HG03378 (cell line): ENCODE measurements around the gene COL27A1.
"Not testable (repeated sequence)": the region's sequence is repeated elsewhere in the genome, so short reads cannot be mapped to it uniquely, and the experiment has no call there.

ENCODE experiments used
- ATAC-seq: cut with Tn5 transposase; IDR thresholded peaks from one replicate; pipeline ENCODE4 v1.9.1; 2021; ENCODE audit warnings: mild to moderate bottlenecking, moderate library complexity; ENCODE audit not compliant: unreplicated experiment

COL27A1 gene

DNA sequence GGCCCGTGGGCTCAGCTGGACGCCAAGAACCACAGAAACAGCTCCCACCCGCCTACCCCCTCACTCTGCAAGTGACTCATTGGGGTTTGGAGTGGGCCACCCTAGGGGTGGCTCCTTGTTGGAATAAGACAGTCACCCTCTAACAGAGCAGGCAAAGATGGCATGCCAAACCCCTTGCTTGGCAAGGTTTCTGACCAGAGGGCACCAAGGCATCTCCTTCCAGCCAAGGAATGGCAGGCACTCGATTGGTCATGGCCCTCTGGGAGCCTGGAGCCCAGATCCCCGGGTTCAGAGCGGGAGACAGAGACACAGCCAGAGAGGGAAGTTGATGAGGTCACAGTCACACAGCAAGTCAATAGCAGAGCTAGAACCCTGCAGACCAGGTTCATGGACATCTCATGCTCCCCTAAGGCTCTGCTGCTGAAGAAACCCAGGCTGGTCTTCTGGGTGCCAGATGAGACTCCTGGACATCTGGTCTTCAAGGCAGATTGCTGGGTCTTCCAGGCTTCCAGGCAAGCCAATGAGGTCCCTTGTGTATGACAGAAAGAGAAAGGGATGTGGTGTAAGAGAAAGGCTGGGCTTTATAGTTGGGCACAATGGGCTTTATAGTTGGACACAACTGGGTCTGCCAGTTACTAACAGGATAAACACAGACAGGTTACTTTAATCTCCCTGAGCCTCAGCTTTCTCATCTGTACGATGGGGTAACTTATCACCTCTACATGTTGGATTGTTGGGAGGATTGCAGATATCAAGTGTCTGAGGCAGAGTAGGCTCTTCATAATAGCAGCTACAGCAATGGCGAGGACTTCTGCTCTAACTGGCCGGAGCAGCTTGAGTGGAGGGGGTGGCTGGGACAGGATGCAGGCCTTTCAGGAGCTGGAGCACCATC is 33.0 kb upstream of the COL27A1 start:
- ATAC-seq, result no peak

DNA sequence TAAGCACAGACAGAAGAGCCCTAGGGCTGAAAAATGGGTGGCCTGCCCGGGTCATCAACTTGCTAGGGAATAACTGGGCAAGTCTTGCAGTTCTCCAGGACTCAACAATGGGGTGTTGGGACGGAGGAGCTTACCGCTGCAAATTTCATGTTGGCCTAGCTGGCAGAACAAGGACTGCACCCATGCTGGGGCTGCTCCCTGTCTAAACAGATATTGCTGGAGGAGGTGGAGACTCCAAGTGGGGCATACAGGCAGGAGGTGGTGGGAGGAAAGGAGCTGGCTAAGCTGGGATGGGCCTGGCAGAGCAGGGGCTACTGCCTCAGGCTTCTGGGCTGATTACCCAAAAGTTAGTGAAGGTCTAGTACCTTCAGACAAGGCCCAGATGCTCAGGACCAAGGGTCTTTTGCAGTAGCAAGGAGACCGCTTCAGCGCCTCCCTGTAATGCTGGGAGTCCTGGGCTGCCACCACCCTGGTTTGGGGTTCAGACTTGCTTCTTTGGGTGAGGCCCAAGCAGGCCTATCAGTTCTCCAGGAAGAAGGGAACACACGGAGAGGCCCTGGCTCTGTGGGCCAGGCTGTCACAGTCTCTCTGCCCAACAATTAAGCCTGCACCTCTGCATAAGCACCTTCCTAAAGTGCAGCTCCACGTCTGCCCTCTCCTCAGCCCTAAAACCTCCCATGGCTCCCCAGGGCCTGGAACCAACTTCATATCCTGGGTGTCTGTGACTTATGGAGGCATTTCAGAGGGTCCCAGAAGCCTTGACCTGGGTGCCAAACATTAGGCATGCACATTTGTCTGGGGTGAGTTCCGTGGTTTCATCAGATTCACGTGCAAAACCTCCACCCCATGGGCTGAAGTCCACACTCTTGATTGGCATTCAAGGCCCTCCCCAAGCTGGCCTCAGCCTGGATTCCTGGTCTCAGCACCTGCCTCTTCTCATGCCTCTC is 32.0 kb upstream of the COL27A1 start:
- no peak for ATAC-seq

DNA sequence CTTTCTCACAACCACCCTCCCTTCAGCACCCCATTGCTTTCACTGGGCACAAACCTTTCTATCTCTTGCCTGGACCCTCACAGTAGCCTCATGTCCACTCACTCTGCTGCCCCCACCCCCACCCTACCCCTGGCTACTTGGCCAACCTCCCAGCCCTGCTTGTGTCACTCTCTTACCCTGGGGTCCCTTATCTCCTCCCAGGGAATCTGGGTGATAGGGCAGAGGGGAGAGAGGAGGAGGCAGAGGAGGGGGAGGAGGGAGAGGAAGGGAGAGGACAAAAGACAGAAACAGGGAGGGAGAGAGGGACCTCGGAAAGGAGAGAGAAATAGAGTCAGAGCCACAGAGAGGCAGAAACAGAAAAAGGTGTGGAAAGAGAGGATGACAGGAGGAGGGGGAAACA is 31.2 kb upstream of the COL27A1 start:
- ATAC-seq, result no peak

DNA sequence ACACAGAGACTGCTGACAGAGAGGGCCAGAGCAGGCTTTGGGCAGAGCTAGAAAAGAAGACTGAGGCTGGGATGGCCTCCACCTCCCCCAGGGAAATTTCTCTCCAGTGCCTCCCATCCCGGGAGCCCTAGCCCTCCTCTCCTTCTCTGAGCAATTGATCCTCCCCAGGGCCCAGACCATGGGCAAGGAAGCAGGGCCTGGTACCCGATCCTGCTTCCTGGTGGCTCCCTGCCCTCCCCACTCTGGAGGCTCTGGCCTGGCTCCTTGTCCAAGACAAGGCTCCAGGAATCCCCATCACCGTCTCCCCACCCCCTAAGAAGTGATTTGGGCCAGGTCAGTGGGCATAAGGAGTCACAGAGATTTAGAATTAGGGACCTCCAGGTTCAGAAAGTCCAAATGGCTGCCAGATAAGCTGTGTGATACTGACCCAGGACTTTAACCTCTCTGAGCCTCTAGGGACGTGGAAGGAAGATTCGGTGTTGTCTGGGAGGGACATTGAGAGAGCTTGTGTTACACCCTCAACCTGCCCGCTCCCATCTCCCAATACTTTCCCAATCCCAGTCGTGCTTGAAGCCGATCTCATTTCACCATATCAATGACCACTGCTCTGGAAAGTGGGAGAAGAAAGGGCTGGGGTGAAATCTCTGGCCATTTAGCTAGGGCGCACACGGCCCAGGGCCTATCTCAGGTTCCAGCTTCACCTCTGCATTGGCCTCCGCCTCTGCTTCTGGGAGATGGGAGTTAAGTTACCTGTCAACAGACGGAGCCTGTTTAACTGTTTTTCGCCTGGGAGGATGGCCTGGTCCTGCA is 30.5 kb upstream of the COL27A1 start:
- no peak for ATAC-seq

DNA sequence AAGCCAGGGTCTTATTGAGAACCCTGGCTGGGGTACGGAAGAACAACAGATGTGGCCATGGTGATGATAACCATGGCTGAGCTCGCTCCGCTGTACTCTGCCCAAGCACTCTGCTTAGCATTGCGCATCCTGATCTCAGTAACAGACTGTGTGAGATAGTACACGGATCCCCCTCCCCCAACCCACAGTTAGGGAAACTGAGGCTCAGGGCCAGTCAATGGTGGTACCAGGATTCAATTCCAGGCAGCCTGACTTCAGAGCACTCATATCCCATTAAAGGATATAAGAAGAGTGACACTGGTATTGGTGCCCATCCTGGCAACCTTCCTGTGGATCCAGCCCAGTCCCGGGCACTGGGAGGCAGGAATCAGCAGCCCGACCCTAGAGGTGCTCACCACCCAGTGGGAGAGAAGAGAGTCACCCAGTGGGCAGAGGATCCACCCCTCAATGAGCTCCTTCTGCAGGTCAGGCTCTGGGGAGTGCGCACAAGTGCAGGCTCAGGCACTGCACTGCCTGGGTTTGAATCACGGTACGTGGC is 29.8 kb upstream of the COL27A1 start:
- no peak for ATAC-seq

DNA sequence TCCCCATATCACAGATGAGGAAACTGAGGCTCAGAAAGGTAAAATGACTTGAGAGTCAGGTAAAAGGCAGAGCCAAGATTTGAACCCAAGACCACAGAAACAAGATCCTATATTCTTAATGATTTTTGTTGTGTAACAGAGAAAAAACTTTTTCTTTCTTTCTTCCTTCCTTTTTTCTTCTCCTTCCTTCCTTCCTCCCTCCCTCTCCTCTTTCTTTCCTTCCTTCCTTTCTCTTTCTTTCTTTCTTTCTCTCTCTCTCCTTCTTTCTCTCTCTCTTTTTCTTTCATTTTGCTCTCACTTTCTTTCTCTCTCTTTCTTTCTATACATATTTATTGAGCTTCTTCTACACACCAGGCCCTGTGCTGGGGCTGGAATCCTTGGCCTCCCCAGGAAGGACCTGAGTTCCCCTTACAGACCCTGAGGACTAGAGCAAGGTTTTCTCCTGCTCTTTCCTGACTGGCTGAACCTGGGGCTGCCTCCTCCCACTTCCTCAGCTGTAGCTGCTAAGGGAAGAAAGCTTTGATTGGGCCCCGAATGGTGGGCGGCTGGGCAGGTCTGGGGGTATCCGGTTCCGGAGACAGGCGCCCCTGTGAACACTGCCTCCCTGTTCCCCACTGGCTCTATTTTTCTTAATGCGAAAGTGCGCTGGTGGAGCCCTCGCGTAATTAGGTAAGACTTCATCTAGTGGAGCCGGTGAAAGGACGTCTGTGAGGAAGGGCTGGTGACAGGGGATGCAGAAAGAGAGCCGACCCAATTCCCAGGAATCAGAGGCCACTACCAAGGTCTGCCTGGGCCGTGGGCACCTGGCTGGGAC is 28.9 kb upstream of the COL27A1 start:
- ATAC-seq, result no peak

DNA sequence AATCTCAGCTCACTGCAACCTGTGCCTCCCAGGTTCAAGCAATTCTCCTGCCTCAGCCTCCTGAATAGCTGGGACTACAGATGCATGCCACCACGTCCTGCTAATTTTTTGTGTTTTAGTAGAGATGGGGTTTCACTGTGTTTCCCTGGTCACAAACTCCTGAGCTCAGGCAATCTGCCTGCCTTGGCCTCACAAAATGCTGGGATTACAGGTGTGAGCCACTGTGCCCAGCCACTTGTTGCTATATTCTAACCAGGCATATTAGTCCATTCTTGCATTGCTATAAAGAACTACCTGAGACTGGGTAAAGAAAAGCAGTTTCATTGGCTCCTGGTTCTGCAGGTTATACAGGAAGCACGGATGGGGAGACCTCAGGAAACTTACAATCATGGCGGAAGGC is 26.6 kb upstream of the COL27A1 start:
- ATAC-seq, result not testable (repeated sequence)

DNA sequence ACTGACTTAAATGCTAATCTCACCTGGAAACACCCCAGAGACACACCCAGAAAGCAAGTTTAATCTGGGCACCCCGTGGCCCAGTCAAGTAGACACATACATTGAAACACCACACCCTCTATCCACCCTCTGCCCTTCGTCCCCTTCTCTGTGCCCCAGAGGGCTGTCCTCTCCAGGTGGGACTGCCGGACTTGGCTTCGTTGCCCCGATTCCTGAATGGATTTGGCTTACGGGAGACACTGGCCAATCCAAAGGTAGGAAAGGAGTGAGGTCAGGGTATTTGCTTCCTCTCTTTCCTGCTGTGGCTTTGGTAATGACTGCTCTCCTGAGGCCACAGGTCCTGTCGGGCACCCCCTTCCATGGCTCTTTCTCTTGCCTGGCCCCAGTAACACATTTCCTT is 25.2 kb upstream of the COL27A1 start:
- ATAC-seq, result no peak

DNA sequence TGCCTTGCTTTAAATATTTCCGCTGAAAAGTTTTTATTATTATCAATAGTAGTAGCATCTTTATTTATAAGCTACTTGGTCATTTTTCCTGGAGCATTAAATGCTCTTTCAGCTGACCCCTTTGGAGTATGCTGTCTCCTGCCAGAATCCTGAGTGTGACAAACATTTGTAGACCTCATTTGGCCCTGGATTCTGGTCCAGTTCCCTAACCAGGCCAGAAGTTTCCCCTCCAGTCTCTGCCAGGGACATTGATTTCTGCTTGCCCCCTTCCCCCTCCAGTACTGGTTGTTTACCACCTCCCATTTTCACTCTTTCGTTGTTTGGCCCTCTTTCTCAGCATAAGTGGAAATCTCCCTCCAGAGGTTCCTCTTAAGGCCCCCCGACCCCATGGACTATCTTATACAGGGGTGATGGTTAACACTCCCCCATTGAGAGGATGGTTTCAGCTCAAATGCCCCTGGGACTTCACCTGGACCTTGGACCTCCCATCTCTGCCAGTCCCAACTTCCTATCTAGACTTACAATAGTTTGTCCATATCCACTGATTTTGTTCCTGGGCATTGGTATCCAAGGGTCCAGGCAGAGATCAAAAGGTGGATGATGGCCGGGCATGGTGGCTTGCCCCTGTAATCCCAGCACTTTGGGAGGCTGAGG is 24.6 kb upstream of the COL27A1 start:
- no peak for ATAC-seq

DNA sequence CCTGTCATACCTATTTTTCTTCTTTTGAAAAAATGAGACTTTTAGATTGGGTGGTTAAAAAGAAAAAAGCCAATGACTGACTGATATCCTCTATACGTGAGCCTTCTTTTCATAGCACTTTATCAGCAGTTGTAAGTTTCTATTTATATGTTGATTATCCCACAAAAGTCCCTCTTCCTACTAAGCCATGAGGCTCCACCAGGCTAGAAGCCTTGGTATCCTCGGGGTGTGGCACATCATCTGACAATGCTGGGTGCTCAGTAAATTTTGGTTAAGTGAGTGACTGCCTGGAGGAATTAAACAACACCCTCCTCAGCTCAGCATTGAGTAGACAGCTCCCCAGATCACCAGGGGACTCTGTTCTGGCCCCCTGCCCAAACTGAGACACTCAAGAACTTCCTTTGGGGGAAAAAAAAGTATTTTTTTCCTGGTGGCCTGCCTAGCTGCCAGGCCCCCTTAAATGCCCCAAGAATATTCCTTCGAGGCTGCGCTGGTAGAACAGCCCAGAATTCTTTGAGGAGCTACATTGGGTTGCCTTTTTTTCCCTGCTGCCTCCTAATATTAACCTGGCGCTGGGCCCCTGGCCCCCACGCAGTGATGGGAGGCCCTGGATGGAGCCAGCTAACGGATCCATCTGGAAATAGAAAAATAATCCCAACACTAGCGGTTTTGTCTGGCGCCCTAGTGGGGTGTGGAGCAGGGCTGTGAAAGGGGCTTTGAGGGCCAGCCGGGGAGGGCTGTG is 23.4 kb upstream of the COL27A1 start:
- ATAC-seq, result no peak

DNA sequence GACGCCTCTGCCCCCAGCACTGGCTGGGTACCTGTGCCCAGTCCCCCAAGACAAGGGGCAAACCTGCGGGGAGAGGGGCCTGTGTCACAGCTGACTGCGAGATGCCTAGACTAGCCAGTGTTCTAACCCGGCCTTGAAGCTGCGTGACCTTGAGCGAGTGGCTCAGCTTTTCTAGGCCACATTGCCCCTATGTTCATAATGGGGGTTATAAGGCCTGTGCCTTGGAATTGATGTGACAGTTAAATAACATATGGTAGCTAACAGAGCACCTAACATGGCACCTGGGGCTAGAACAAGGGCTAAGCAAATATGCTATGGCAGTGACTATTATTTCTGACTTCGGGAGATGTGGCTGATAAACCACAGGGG is 22.8 kb upstream of the COL27A1 start:
- ATAC-seq, result no peak

DNA sequence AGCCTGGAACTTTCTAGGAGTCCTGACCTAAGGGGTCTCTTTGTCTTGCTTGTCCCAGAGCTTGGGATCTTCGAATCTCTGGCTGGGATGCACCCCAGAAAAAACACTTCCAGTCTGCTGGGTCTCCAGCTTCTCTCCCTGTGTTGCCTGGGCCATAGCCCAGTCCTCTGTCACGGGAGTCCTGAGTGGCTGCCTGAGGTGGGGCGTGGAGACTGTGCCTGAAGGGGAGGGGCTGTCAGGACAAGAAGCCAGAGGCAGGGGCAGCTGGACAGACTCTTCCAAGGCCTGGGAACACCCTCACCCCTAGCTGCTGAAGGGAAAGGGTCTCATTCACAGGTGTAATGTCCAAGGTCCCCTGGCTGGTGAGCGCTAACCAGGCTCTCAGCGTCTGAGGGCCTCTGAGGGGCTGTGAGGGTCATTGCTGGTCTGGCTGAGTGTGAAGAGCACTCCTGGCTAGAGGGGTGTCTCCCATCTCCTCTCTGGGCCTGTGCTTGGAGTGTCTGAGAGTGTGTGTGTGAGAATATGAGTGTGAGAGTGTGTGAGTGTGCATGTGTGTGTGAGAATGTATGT is 20.4 kb upstream of the COL27A1 start:
- ATAC-seq, result no peak

DNA sequence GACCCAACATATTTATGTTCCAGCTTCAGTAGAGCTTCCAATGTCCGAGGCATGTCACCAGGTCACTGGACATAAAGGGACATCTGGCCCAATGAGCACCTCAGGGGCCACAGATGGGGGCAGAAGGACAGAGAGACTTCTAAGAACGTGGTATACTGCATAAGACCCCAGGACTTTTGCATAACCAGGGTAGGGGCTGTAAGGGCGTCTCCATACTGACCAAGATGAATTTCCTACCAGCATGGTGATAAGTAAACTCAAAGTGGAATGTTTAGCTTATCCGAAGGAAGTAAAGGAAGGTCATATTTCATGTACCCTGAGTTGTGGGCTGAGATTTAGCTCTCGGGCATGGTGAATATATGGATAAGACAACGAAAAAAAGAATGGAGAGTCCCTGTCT is 17.5 kb upstream of the COL27A1 start:
- ATAC-seq, result no peak

DNA sequence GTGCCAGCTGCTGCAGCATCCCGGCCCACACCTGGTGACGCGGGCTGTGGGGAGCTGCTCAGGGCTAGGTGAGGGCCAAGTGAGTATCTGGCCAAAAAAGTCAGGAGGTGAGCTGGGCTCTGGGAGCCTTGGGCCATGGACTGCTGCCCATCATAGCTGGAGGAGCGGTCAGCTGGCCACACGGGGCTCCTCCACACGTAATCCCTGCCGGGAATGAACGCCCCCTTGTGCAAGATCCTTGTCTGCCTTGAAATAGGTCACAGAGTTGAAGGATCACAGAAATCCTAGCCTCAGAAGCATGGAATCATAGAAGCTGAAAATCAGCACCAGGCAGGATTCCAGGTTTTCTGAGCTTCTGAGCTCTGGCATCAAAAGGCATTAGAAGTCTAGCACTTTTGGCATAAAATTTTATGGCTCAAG is 16.8 kb upstream of the COL27A1 start:
- ATAC-seq, result no peak

DNA sequence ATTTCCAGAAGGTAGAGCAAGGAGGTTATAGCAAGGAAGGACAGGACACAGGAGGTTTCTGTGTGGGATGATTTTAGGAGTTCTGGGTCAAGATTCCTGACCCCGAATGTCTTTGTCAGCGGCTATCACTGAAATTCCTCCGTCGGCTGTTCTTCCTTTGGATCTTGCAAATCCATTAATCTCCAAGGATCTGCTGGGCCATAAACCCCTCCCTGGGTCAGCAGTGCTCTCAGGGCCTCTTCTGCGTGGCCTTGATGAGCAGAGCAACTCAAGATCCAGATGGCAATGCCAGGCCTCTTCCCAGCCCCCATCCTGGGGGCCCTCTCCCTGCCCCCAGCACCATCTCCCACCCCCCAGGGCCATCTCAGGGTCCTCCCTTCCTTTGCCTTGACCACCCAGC is 16.3 kb upstream of the COL27A1 start:
- no peak for ATAC-seq

DNA sequence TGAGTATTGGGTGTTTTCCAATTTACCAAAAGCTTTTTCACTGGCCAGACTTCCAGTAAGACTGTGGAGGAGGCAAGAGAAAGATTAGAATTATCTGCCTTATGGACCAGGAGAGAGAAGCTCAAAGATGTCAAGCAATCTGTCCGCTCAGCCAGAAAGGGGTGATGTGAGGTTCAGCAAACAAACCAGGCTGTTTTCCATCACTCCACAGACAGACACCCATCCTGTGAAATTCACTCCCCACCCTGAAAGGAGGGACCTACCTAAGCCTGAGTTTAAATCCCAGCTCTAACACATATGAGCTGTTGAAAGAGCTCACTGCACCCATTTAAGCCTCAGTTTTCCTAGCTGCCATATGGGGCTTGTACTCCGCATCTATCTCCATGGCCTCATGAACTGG is 14.9 kb upstream of the COL27A1 start:
- no peak for ATAC-seq

DNA sequence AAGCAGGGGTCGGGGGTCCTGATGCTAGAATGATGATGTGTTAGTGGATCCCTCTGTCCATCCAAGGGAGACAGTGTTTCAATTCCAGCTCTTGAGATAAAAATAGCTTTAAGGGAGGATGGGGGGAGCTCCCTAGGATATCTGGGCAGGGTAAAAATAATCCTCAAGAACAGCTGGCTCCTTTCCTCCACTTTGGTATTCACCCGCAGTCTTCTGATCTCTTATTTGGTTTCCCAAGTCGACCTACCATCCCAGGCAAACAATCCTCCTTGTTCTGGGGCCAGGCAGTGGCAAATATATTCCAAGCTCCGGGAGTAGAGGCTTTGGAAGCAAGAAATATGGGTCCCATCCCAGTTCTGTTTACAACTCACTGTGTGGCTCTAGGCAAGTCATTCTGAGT is 14.5 kb upstream of the COL27A1 start:
- ATAC-seq, result no peak
